Common myeloid progenitor, CD34-positive (primary cell): Measurements from ENCODE around the gene RUVBL2.
"Not testable (repeated sequence)": the region's sequence is repeated elsewhere in the genome, so short reads cannot be mapped to it uniquely, and the experiment has no call there.

Experiments used
- CTCF ChIA-PET: fragments of 350-600 bp; sonication (Branson Sonifier 250); formaldehyde crosslinking; loops from one replicate; lab custom pipeline; 2021; ENCODE audit warnings: antibody characterized with exemption; lab: Charles Lee
- POLR2A ChIA-PET: fragments of 350-600 bp; sonication (Branson Sonifier 250); formaldehyde crosslinking; loops from one replicate; lab custom pipeline; 2021; ENCODE audit warnings: antibody characterized with exemption; lab: Charles Lee
- DNase-seq, 3 donors: peaks; one replicate each; pipeline versions ENCODE4 v3.0.0 to v3.0.0-alpha.2; 2013
- H3K27ac ChIP-seq, 2 experiments: 1 replicate in 1 of 2; 2 replicates in 1 of 2; pipeline ENCODE4 v1.7.0; 2013; ENCODE audit warnings: inconsistent platforms in 2 of 2, low read length in 2 of 2, mild to moderate bottlenecking in 2 of 2, low read depth in 1 of 2, moderate library complexity in 1 of 2; ENCODE audit not compliant: severe bottlenecking in 2 of 2, insufficient read depth in 1 of 2, poor library complexity in 1 of 2
- H3K27me3 ChIP-seq, 5 experiments: replicated peaks in 2 of 5; 1 replicate in 3 of 5; 2 replicates in 2 of 5; pipeline versions ENCODE4 v1.6.1 to v1.7.0; 2013; ENCODE audit warnings: low read length in 4 of 5, mild to moderate bottlenecking in 2 of 5, moderate library complexity in 2 of 5, inconsistent platforms in 1 of 5; ENCODE audit not compliant: insufficient read depth in 5 of 5, control insufficient read depth in 4 of 5
- H3K36me3 ChIP-seq, 4 experiments: 1 replicate in 2 of 4; 2 replicates in 2 of 4; pipeline versions ENCODE4 v1.6.1 to v1.7.0; 2013; ENCODE audit warnings: low read length in 3 of 4, control low read depth in 1 of 4, mild to moderate bottlenecking in 1 of 4; ENCODE audit not compliant: control insufficient read depth in 4 of 4, insufficient read depth in 4 of 4
- H3K4me1 ChIP-seq, 4 experiments: 1 replicate in 3 of 4; 2 replicates in 1 of 4; pipeline versions ENCODE4 v1.6.1 to v1.7.1; 2013; ENCODE audit warnings: low read length in 3 of 4, mild to moderate bottlenecking in 3 of 4, control low read depth in 1 of 4, inconsistent platforms in 1 of 4, moderate library complexity in 1 of 4; ENCODE audit not compliant: control insufficient read depth in 4 of 4, insufficient read depth in 4 of 4; ENCODE audit errors: control extremely low read depth in 1 of 4
- H3K4me3 ChIP-seq, 7 experiments: 1 replicate in 4 of 7; 2 replicates in 3 of 7; pipeline versions ENCODE4 v1.5.1 to v1.7.0; 2013; ENCODE audit warnings: mild to moderate bottlenecking in 7 of 7, low read length in 6 of 7, moderate library complexity in 6 of 7, inconsistent platforms in 2 of 7, low read depth in 2 of 7, control low read depth in 1 of 7; ENCODE audit not compliant: insufficient read depth in 4 of 7, control insufficient read depth in 1 of 7; ENCODE audit errors: extremely low read depth in 1 of 7
- H3K9me3 ChIP-seq, 5 experiments: 1 replicate in 4 of 5; 2 replicates in 1 of 5; pipeline versions ENCODE4 v1.6.1 to v1.7.1; 2013; ENCODE audit warnings: low read length in 4 of 5, mild to moderate bottlenecking in 2 of 5, inconsistent platforms in 1 of 5, low read depth in 1 of 5, moderate library complexity in 1 of 5; ENCODE audit not compliant: control insufficient read depth in 4 of 5, insufficient read depth in 2 of 5; ENCODE audit errors: control extremely low read depth in 1 of 5
- WGBS: methylation state at CpG from one replicate; pipeline ENCODE4 v1.1.5; 2013; ENCODE audit not compliant: insufficient coverage; 5-methylcytosine and 5-hydroxymethylcytosine counted together

RUVBL2 gene

DNA sequence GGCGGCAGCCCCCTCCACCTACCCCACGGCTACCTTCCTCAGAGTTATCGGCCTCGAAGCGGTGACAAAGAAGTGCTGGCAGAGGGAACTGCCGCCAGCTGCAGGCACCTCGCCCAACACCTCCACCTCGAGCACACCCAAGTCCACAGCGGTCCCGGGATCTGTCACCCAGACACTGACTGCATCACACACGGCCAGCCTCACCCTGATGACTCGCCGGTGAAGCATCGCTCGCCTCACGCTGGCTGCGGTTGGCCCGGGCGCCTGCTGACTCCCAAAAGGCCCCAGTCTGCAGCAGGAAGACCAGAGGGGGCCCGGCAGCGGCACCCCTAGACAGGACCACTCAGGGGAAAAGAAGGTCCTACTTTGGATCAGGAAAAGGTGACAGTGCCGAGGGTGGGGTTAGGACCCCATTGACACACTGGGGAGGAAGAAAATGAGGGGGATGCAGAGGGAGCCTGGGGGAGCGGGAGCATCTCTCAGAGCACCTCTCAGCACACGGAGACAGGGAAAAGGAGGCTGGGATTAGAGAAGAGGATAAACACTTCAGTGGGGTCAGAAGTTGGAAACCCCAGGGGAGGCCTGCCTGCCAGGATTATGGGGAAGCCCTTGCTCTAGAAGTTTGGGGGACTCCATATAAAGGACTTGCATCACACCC lies 56.8 kb downstream of the RUVBL2 start:
- DNase-seq, H3K9me3 ChIP-seq, H3K4me3 ChIP-seq, H3K4me1 ChIP-seq, H3K36me3 ChIP-seq, H3K27me3 ChIP-seq, POLR2A ChIA-PET, H3K27ac ChIP-seq: not testable (repeated sequence)
- CTCF ChIA-PET: interaction anchor here (0.8 kb wide), 1 partner anchor 10 kb away, joined by 3 read pairs; no protein-coding TSS in a partner anchor
- WGBS: 92% methylated on average over 22 of the region's 24 CpGs

DNA sequence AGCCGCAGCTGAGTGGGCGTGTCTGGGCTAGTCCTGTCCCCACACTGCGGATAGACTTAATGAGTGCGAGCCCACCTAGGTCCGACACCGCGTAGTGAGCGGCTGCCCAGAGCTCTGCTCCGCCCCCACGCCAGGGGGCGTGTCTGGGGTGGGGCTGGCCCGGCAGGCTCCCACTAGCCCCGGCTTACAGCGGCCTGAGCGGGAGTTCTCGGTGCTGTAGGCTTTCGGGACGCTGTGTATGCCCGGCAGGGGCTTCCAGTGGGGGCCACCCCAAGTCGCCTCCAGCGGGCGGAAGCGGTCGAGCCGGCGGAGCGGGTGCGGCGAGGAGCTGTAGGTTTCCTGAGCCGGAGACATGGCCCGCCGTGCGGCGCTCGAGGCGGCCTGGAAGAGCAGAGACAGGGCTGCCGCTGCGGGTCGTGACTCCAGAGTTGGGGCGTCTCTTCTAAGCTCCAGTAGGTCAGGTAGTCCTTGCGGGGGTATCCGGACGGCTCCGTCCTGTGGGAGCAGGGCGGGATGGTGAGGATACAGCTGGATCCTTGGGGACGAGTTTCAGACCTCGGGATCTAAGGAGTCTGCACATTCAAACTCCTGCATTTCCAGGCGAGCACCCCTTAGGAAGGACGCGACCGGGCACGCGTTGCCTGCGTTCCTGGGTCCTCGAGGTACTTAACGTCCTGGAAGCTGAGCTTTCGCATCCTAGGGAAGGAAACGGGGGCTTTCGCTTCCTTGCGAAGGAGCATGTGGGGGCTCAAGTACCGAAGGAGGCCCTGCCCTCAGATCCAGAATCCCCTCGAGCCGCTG lies 62.6 kb downstream of the RUVBL2 start:
- ChIA-PET POLR2A (no interaction called here), CTCF (interaction anchor here (0.6 to 1.5 kb wide), 2 partner anchors 17 to 124 kb away, joined by 3 read pairs; no protein-coding TSS in a partner anchor)
- H3K27ac ChIP-seq: no peak overlapping the region

DNA sequence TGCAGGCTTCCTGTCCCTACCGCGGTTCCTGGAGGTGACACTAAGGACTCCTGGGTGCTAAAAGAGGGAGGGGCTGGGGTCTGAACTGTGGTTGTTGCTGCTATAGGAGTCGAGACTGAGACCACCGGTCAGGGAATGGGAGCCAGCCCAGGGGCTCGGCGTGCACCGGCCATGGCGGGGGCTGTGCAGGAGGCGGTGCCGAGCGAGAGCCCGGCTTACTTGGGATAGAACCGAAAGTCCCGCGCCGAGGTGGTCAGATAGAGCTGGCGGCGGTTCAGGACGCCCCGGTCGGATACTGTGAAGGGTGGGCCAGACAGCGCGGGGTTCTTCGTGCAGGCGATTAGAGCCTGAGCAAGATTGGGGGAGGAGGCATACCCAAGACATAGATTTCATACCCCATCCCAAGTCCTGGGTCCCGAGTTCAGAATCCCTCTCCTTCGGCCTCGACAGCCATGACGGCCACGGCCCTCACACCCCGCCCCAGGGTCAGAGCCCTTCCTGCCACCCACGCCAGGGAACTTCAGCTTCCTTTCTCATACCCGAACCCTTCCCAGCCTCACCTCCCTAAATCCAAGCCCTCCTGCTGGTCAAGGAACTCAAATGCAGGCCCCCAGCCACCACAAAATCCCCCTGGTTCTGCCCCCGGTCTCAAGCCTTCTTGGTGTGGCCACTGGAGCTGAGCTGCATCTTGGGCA lies 63.4 kb downstream of the RUVBL2 start:
- Histone ChIP-seq H3K27me3 (peaks cover 0 to 67% (median 16%) of the 10 kb centered on the region in 5 experiments), H3K4me1 (peaks cover 0 to 25% (median 19%) of the 10 kb centered on the region in 4 experiments), H3K4me3 (peak overlapping the region in 6 of 7 experiments; percentile 33 to 74 (median 56))
- H3K36me3 ChIP-seq, DNase-seq, H3K27ac ChIP-seq, H3K9me3 ChIP-seq: not testable (repeated sequence)
- CTCF ChIA-PET: interaction anchor here (0.6 to 1.5 kb wide), 2 partner anchors 16 to 124 kb away, joined by 3 read pairs; no protein-coding TSS in a partner anchor
- WGBS: 2% methylated on average over 24 of the region's 34 CpGs
- POLR2A ChIA-PET: interaction anchor here (0.6 kb wide), 1 partner anchor 47 kb away, joined by 6 read pairs; no protein-coding TSS in a partner anchor

More for the DNA sequence above, 62.6 kb downstream of the RUVBL2 start:
- Histone ChIP-seq H3K9me3 (no peaks in the 10 kb centered on the region), H3K27me3 (peaks cover 0 to 59% (median 11%) of the 10 kb centered on the region in 5 experiments), H3K4me3 (peak overlapping the region; percentile 33 to 74 (median 51)), H3K36me3 (no peaks in the 10 kb centered on the region), H3K4me1 (peaks cover 0 to 25% (median 17%) of the 10 kb centered on the region in 4 experiments)
- 2% methylated on average over 46 of the region's 63 CpGs for WGBS
- peak; percentile 14 to 61 (median 50) for DNase-seq

DNA sequence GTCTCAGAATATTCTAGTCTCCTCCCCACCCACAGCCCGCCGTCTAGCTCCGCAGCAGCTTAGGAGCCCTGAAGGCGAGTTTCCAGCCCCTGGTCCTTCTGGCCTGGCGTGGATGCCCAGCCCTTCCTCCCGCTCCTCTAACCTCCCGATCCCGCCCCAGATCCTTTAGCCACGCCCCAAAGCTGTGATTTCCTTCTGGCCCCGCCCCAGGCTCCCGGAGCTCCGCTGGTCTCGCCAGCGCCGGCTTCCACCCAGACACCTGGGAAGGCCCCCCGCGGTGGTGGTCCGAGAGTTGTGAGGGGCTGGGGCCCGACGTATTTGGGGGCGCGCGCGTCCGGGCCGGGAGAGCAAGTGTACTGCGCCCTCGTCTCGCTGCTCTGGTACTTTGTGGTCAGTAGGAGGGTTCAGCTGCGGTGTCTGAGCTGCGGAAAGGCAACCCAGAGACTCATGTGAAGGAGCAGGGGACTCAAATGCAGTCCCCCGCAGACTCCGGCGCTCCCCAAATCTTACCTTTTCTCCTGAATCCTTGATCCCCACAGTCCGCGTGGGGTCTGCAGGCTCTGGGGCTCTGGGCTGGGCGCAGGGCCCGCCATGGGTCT lies 64.0 kb downstream of the RUVBL2 start, which contains the start of gene CGB7:
TSS of gene CGB7 (minus strand) at position 114 of the 599 bp plus-strand sequence. CDS start 2,374 bp downstream, outside the sequence.
- POLR2A ChIA-PET: interaction anchor here (0.6 kb wide), 1 partner anchor 48 kb away, joined by 6 read pairs; no protein-coding TSS in a partner anchor
- CTCF ChIA-PET: interaction anchor here (1.5 kb wide), 1 partner anchor 16 kb away, joined by 3 read pairs; no protein-coding TSS in a partner anchor
- Histone ChIP-seq H3K36me3 (no peaks in the 10 kb centered on the region), H3K27me3 (peaks cover 0 to 73% (median 16%) of the 10 kb centered on the region in 5 experiments), H3K4me1 (peaks cover 0 to 25% (median 19%) of the 10 kb centered on the region in 4 experiments), H3K27ac (no peak within 1 kb of the TSS), H3K9me3 (no peaks in the 10 kb centered on the region), H3K4me3 (peak within 1 kb of the TSS in 6 of 7 experiments; percentile 33 to 74 (median 56))
- WGBS: 4% methylated on average over 32 of the region's 38 CpGs
- peak in 1 of 3 donors; percentile 29 for DNase-seq

DNA sequence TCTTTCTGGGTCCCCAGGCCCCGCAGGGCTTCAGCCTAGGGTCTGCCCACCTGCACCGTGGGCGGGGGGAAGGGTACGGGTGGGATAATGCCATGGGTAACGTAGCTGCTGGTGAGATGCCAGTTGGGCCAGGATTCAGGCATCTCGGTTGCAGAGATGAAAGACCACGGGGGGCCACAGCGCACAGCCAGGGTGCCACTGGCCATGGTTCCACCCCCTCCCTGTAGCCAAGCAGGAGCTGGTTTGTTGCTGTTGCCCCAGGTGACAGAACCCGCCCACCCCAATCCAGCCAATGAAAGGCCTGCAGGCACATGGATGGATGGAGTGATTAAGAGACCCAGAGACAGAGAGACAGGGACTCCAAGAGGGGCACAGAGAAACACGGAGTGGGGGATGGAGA lies 64.9 kb downstream of the RUVBL2 start:
- peak in 2 of 3 donors; percentile 33 to 35 for DNase-seq
- Histone ChIP-seq H3K27ac (no peak overlapping the region), H3K4me3 (no peak overlapping the region), H3K36me3 (no peaks in the 10 kb centered on the region), H3K4me1 (peaks cover 0 to 25% (median 19%) of the 10 kb centered on the region in 4 experiments), H3K27me3 (peaks cover 0 to 81% (median 18%) of the 10 kb centered on the region in 5 experiments), H3K9me3 (no peaks in the 10 kb centered on the region)
- CTCF ChIA-PET: interaction anchor here (0.6 to 1.5 kb wide), 2 partner anchors 50 to 58 kb away, joined by 3 to 4 read pairs; no protein-coding TSS in a partner anchor
- 47% methylated on average over 9 of the region's 10 CpGs for WGBS
- POLR2A ChIA-PET: no interaction called here

DNA sequence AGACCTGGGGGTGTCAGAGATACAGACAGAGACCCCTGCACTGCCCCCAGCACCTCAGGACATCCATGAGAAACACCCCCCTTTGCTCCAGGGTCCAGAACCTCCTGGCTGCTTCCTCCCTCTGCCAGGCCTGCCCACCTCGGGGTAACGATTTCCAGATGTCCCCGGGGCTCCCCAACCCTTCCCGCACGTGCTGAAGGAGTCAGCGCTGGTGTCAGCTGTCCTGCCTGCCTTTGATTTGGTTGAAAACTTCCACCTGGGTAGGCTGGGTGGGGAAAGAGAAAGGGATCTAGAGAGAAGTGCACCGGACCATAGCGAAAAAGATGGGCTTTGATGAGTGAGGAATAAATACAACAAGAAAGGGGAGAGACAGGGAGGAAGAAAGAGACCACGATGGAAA lies 65.4 kb downstream of the RUVBL2 start:
- DNase-seq: no peak
- peaks cover 0 to 86% (median 21%) of the 10 kb centered on the region in 5 experiments for H3K27me3 ChIP-seq
- POLR2A ChIA-PET: no interaction called here

More for the DNA sequence above, 65.4 kb downstream of the RUVBL2 start:
- CTCF ChIA-PET: interaction anchor here (1.1 to 1.5 kb wide), 2 partner anchors 50 to 128 kb away, joined by 3 to 4 read pairs; no protein-coding TSS in a partner anchor
- Histone ChIP-seq H3K4me3 (no peak overlapping the region), H3K9me3 (no peaks in the 10 kb centered on the region), H3K27ac (no peak overlapping the region), H3K36me3 (no peaks in the 10 kb centered on the region), H3K4me1 (peaks cover 0 to 25% (median 19%) of the 10 kb centered on the region in 4 experiments)
- 80% methylated on average over 6 of the region's 9 CpGs for WGBS
